Thyroid gland (tissue), 4 donors: ENCODE data around the gene RELL1. TPM values are rescaled to one million over a fixed set of nuclear protein-coding genes. Genes with fewer than 3 reads are reported as not detected.

Source experiments
- DNase-seq, 2 donors: peaks; one replicate each; pipeline ENCODE4 v3.0.0-alpha.2; 2019
- H3K27ac ChIP-seq, 3 donors: fragments of 200-600 bp; sonication (generic); 1 replicate in 2 of 3; 2 replicates in 1 of 3; pipeline ENCODE4 v1.5.1; 2016 to 2019; ENCODE audit warnings: mild to moderate bottlenecking in 1 of 3, moderate library complexity in 1 of 3
- H3K27me3 ChIP-seq: fragments of 200-600 bp; sonication (generic); one replicate; pipeline ENCODE4 v1.5.1; 2019
- H3K36me3 ChIP-seq, 2 donors: fragments of 200-600 bp; sonication (generic); one replicate each; pipeline ENCODE4 v1.5.1; 2016 to 2019
- H3K4me1 ChIP-seq, 2 donors: fragments of 200-600 bp; sonication (generic); one replicate each; pipeline ENCODE4 v1.5.1; 2017 to 2019
- H3K4me3 ChIP-seq, 3 donors: fragments of 200-600 bp; sonication (generic); replicated peaks in 1 of 3; 1 replicate in 2 of 3; 2 replicates in 1 of 3; pipeline ENCODE4 v1.5.1; 2016; ENCODE audit warnings: mild to moderate bottlenecking in 1 of 3
- H3K9me3 ChIP-seq: fragments of 200-600 bp; sonication (generic); one replicate; pipeline ENCODE4 v1.5.1; 2017
- POLR2A ChIP-seq, 2 donors: fragments of 450-650 bp; IDR thresholded peaks; one replicate each; pipeline ENCODE4 v1.6.1; 2017; ENCODE audit warnings: antibody characterized with exemption in 2 of 2, mild to moderate bottlenecking in 2 of 2, moderate library complexity in 1 of 2
- WGBS, 2 donors: methylation state at CpG; one replicate each; pipeline ENCODE4 v1.1.5; 2017; 5-methylcytosine and 5-hydroxymethylcytosine counted together
- intact Hi-C: fragments of 100-400 bp; cut with DNase I; formaldehyde crosslinking; loops from one replicate; pipeline ENCODE4 v1.15.1; 2023
- total RNA-seq, 4 donors: library from RNA; depleted of rRNA; stranded (reverse); fragments of >200 nt; gene quantifications; one replicate each; pipeline ENCODE4 v1.2.3, GENCODE V29; 2016
- TF ChIP-seq, protein P1 (sequence below), 6 experiments: fragments of 200-600 bp in 3 of 6; fragments of 450-650 bp in 3 of 6; sonication (generic) in 3 of 6; IDR thresholded peaks; one replicate each; pipeline ENCODE4 v1.5.1; 2016 to 2019; ENCODE audit warnings: antibody characterized with exemption in 6 of 6, mild to moderate bottlenecking in 2 of 6, inconsistent platforms in 1 of 6, moderate library complexity in 1 of 6

The RELL1 gene
- total RNA-seq, 4 donors from 2014 or later, result 105 to 123 (median 116) TPM

DNA sequence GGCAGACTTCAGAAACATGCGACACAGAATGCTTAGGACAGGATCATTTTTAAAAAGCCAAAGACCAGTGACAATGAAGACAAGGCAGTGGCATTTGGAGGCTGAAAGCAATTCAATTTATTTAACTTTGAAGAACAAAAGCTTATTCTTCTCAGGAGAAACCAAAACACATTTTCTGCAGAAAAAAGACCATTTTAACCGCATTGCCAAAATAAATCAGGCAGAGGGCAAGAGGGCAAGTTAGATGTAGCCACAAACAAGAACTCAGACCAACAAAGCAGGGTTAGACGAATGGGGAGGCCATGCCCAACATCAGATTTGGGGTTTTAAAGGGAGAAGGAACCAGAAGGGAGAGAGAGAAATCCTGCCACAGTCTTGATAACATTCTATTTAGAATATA lies 58.9 kb downstream of the RELL1 start:
- Histone ChIP-seq H3K36me3 (peaks cover 0 to 6% of the 10 kb centered on the region in 2 donors), H3K27ac (peak overlapping the region in 2 of 3 donors; percentile 44 to 64), H3K4me3 (no peak overlapping the region), H3K27me3 (no peaks in the 10 kb centered on the region), H3K9me3 (no peaks in the 10 kb centered on the region), H3K4me1 (peaks cover 22 to 23% of the 10 kb centered on the region in 2 donors)
- DNase-seq, result no peak
- WGBS, 2 donors, result 89 to 91% methylated on average over 3 of the region's 3 CpGs
- intact Hi-C loops, result no loop called here
- TF ChIP-seq, protein P1, sequence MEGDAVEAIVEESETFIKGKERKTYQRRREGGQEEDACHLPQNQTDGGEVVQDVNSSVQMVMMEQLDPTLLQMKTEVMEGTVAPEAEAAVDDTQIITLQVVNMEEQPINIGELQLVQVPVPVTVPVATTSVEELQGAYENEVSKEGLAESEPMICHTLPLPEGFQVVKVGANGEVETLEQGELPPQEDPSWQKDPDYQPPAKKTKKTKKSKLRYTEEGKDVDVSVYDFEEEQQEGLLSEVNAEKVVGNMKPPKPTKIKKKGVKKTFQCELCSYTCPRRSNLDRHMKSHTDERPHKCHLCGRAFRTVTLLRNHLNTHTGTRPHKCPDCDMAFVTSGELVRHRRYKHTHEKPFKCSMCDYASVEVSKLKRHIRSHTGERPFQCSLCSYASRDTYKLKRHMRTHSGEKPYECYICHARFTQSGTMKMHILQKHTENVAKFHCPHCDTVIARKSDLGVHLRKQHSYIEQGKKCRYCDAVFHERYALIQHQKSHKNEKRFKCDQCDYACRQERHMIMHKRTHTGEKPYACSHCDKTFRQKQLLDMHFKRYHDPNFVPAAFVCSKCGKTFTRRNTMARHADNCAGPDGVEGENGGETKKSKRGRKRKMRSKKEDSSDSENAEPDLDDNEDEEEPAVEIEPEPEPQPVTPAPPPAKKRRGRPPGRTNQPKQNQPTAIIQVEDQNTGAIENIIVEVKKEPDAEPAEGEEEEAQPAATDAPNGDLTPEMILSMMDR (IDR thresholded peaks at IDR 0.05), result no peak
- no peak for TF ChIP-seq POLR2A (IDR thresholded peaks at IDR 0.05)

DNA sequence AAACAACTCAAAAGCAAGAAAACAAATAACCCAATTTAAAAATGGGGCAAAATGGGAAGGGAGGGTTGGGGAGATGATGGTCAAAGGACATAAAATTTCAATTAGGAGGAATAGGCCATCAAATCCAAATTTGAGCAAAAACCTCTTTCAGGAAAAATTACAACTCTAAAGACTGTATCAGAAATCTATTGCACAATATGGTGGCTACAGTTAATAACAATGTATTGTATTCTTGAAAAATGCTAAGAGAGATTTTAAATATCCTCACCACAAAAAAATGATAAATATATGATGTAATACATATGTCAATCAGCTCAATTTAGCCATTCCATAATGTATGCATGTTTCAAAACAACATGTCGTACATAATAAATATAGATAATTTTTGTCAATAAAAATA lies 60.7 kb downstream of the RELL1 start:
- Histone ChIP-seq H3K27ac (peak overlapping the region in 1 of 3 donors; percentile 4), H3K4me1 (peaks cover 15 to 16% of the 10 kb centered on the region in 2 donors), H3K9me3 (no peaks in the 10 kb centered on the region), H3K36me3 (no peaks in the 10 kb centered on the region), H3K27me3 (no peaks in the 10 kb centered on the region), H3K4me3 (no peak overlapping the region)
- no peak for TF ChIP-seq POLR2A (IDR thresholded peaks at IDR 0.05)
- TF ChIP-seq, protein P1 (IDR thresholded peaks at IDR 0.05), result no peak
- intact Hi-C loops, result no loop called here
- no peak for DNase-seq
- 93 to 97% methylated on average over 1 of the region's 1 CpG for WGBS, 2 donors

DNA sequence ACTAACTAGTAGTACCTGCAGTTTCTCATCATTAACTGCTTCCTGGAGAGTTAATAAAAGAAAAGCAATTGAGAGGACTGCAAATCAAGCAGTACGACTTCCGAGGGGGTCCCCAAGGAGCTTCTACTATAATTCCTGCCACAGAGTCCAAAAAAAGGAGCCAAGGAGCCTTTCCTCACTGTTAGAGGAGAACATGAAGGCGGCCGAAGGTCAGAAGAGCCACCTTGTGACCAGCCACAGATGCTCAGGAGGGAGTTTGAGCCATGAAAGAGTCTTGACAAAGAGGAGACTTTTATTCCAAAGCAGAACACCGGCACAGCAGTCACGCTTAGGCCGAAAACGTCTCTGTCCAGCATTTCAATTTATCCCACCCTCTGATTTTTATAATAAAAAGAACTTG lies 62.2 kb downstream of the RELL1 start:
- Histone ChIP-seq H3K9me3 (no peaks in the 10 kb centered on the region), H3K4me3 (no peak overlapping the region), H3K27me3 (no peaks in the 10 kb centered on the region), H3K4me1 (peaks cover 15 to 16% of the 10 kb centered on the region in 2 donors), H3K36me3 (no peaks in the 10 kb centered on the region), H3K27ac (peak overlapping the region in 2 of 3 donors; percentile 50 to 61)
- DNase-seq, result no peak
- whole genome bisulfite sequencing, 2 donors, result 86 to 92% methylated on average over 8 of the region's 8 CpGs
- intact Hi-C loops, result no loop called here
- no peak for TF ChIP-seq POLR2A (IDR thresholded peaks at IDR 0.05)
- TF ChIP-seq, protein P1 (IDR thresholded peaks at IDR 0.05), result no peak

DNA sequence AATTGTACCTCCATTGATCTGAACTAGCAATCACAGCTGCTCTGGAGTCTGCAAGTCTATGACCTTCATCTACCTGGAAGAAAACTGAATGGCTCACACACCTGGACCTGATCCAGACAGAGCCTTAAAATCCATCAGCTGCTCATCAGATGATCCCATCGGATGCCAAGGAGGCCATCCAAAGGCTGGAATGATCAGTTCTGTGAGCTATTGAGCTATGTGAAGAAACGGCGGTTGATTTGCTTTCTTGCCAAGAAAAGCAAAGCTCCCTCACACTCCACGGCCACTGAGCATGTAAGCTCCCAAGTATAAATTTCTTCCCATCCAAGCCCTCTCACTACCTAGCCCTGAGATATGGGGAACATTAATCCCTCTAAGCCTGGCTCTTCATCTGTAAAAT lies 63.1 kb downstream of the RELL1 start:
- no peaks in the 10 kb centered on the region for H3K36me3 ChIP-seq
- H3K4me1 ChIP-seq, result peaks cover 15% of the 10 kb centered on the region in 2 donors
- DNase-seq, result peak; percentile 59 to 74
- peak overlapping the region; percentile 37 to 61 (median 50) for H3K27ac ChIP-seq
- intact Hi-C loops, result no loop called here
- no peaks in the 10 kb centered on the region for H3K27me3 ChIP-seq
- H3K4me3 ChIP-seq, result no peak overlapping the region
- TF ChIP-seq, protein P1 (IDR thresholded peaks at IDR 0.05), result no peak
- no peak for TF ChIP-seq POLR2A (IDR thresholded peaks at IDR 0.05)
- WGBS, 2 donors, result 19 to 25% methylated on average over 4 of the region's 4 CpGs
- no peaks in the 10 kb centered on the region for H3K9me3 ChIP-seq

DNA sequence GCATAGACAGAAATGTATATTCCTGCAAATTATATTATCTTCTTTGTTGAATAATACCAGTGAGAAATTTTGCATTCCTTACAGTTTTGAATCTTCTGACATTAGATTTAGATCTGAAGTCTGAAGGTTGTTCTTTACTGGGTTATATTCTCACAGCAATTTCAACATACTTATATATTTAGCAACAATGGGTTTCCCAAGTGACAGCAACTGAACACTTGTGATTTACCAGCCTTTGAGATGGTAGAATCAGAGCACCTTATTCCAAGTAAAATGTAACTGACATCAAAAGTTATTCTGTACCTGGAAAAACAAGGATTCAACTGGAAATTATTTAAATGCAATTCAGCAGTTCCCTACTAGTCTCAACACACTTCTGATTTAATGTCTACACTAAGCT lies 66.0 kb downstream of the RELL1 start:
- H3K4me1 ChIP-seq, result peaks cover 8 to 11% of the 10 kb centered on the region in 2 donors
- no peak for TF ChIP-seq POLR2A (IDR thresholded peaks at IDR 0.05)
- TF ChIP-seq, protein P1 (IDR thresholded peaks at IDR 0.05), result no peak
- no peaks in the 10 kb centered on the region for H3K36me3 ChIP-seq
- intact Hi-C loops, result no loop called here
- H3K9me3 ChIP-seq, result no peaks in the 10 kb centered on the region
- no peak for DNase-seq
- H3K27me3 ChIP-seq, result no peaks in the 10 kb centered on the region
- H3K4me3 ChIP-seq, result no peak overlapping the region
- no peak overlapping the region for H3K27ac ChIP-seq
